Activated CD8-positive, alpha-beta T cell treated with anti-CD3 and anti-CD28 coated beads for 36 hours (primary cell): Measurements from ENCODE around the gene TMEM150A. TPM values are rescaled to one million over a fixed set of nuclear protein-coding genes. Genes with fewer than 3 reads are reported as not detected.

Experiments
- ATAC-seq: fragments of 200-7000 bp; cut with Tn5 transposase; one replicate; pipeline ENCODE4 v1.10.0; 2021; ENCODE audit warnings: mild to moderate bottlenecking, moderate library complexity
- CTCF ChIA-PET: fragments of 350-600 bp; sonication (Branson Sonifier 250); formaldehyde crosslinking; loops from one replicate; lab custom pipeline; 2021; ENCODE audit warnings: antibody characterized with exemption; lab: Charles Lee
- POLR2A ChIA-PET: fragments of 350-600 bp; sonication (Branson Sonifier 250); formaldehyde crosslinking; loops from one replicate; lab custom pipeline; 2021; ENCODE audit warnings: antibody characterized with exemption; lab: Charles Lee
- DNase-seq: peaks from one replicate; pipeline ENCODE4 v3.0.0-alpha.2; 2020
- H3K27ac Mint-ChIP-seq: one replicate; pipeline ENCODE4 v1.8.0; 2021; ENCODE audit warnings: mild to moderate bottlenecking, mixed read lengths
- H3K27me3 Mint-ChIP-seq: one replicate; pipeline ENCODE4 v1.8.0; 2021; ENCODE audit warnings: mixed read lengths
- H3K36me3 Mint-ChIP-seq: one replicate; pipeline ENCODE4 v1.8.0; 2021; ENCODE audit warnings: low read depth, mixed read lengths
- H3K4me1 Mint-ChIP-seq: one replicate; pipeline ENCODE4 v1.8.0; 2021; ENCODE audit warnings: low read depth, mixed read lengths
- H3K4me3 Mint-ChIP-seq: one replicate; pipeline ENCODE4 v1.8.0; 2021; ENCODE audit warnings: mild to moderate bottlenecking, moderate library complexity, mixed read lengths
- H3K9me3 Mint-ChIP-seq: one replicate; pipeline ENCODE4 v1.8.0; 2021; ENCODE audit warnings: mixed read lengths
- CTCF ChIP-seq: fragments of 200-600 bp; IDR thresholded peaks from one replicate; pipeline ENCODE4 v1.8.0; 2022; ENCODE audit warnings: antibody characterized with exemption, mild to moderate bottlenecking
- intact Hi-C: fragments of 100-400 bp; cut with micrococcal nuclease; formaldehyde crosslinking; loops from one replicate; pipeline ENCODE4 v1.10.0; 2022
- total RNA-seq, 2 experiments: library from RNA; stranded (reverse); gene quantifications; one replicate each; pipeline ENCODE4 v1.2.3, GENCODE V29; 2021

Gene TMEM150A
- total RNA-seq, 2 experiments from 2014 or later, result 1.0 to 1.2 TPM

GRCh38 chr2:85558160-85558559, 44.3 kb downstream of the TMEM150A start:
- ATAC-seq (no peak), DNase-seq (no peak)
- TF ChIP-seq CTCF, result no peak
- Mint-ChIP-seq H3K9me3 (no peaks in the 10 kb centered on the region), H3K27ac (no peak overlapping the region), H3K36me3 (peaks cover 14% of the 10 kb centered on the region), H3K27me3 (no peaks in the 10 kb centered on the region), H3K4me1 (peaks cover 26% of the 10 kb centered on the region), H3K4me3 (no peak overlapping the region)
- CTCF ChIA-PET, result interaction anchor here (1.0 to 3.2 kb wide), 4 partner anchors 8 to 138 kb away, joined by 5 to 39 read pairs (median 9); partner anchors contain the start of gene SH2D6
- POLR2A ChIA-PET, result interaction anchor here (1.1 to 23.8 kb wide), 2 partner anchors 13 to 134 kb away, joined by 3 to 467 read pairs; partner anchors contain the start of gene MAT2A
- intact Hi-C loops, result no loop called here

GRCh38 chr2:85557130-85557529, 45.4 kb downstream of the TMEM150A start:
- ChIA-PET CTCF (interaction anchor here (0.9 to 3.2 kb wide), 8 partner anchors 11 to 258 kb away, joined by 3 to 39 read pairs (median 3); partner anchors contain the start of genes MAT2A and SH2D6), POLR2A (interaction anchor here (0.6 to 23.8 kb wide), 4 partner anchors 12 to 1072 kb away, joined by 3 to 467 read pairs (median 4); partner anchors contain the start of gene MAT2A)
- DNase-seq (no peak), ATAC-seq (no peak)
- H3K27ac Mint-ChIP-seq, result no peak overlapping the region
- H3K36me3 Mint-ChIP-seq, result peaks cover 16% of the 10 kb centered on the region
- no peak for TF ChIP-seq CTCF
- H3K27me3 Mint-ChIP-seq, result no peaks in the 10 kb centered on the region
- intact Hi-C loops, result no loop called here
- H3K4me3 Mint-ChIP-seq, result no peak overlapping the region
- H3K9me3 Mint-ChIP-seq, result no peaks in the 10 kb centered on the region
- H3K4me1 Mint-ChIP-seq, result peaks cover 23% of the 10 kb centered on the region

GRCh38 chr2:85554980-85555612, 47.4 kb downstream of the TMEM150A start:
- intact Hi-C loops, result no loop called here
- DNase-seq (no peak), ATAC-seq (no peak)
- Mint-ChIP-seq H3K27me3 (no peaks in the 10 kb centered on the region), H3K27ac (peak overlapping the region; percentile 6), H3K36me3 (peaks cover 21% of the 10 kb centered on the region), H3K9me3 (no peaks in the 10 kb centered on the region), H3K4me1 (peaks cover 16% of the 10 kb centered on the region), H3K4me3 (no peak overlapping the region)
- ChIA-PET CTCF (interaction anchor here (1.9 to 7.7 kb wide), 4 partner anchors 135 to 164 kb away, joined by 6 to 221 read pairs (median 74); partner anchors contain the start of gene SH2D6), POLR2A (interaction anchor here (1.0 to 23.8 kb wide), 4 partner anchors 10 to 136 kb away, joined by 3 to 467 read pairs (median 4); partner anchors contain the start of gene MAT2A)
- no peak for TF ChIP-seq CTCF

GRCh38 chr2:85553184-85553583, 49.3 kb downstream of the TMEM150A start:
- POLR2A ChIA-PET, result interaction anchor here (0.8 to 23.8 kb wide), 3 partner anchors 4 to 143 kb away, joined by 3 to 467 read pairs (median 467); partner anchors contain the start of genes CAPG, GGCX and MAT2A
- ATAC-seq (no peak), DNase-seq (no peak)
- no peak overlapping the region for H3K4me3 Mint-ChIP-seq
- CTCF ChIA-PET, result interaction anchor here (1.6 to 7.7 kb wide), 5 partner anchors 129 to 198 kb away, joined by 9 to 221 read pairs (median 19); partner anchors contain the start of genes ELMOD3, RETSAT and SH2D6
- peaks cover 1% of the 10 kb centered on the region for H3K4me1 Mint-ChIP-seq
- peaks cover 18% of the 10 kb centered on the region for H3K36me3 Mint-ChIP-seq
- intact Hi-C loops, result no loop called here
- H3K9me3 Mint-ChIP-seq, result no peaks in the 10 kb centered on the region
- TF ChIP-seq CTCF, result no peak
- H3K27ac Mint-ChIP-seq, result no peak overlapping the region
- H3K27me3 Mint-ChIP-seq, result no peaks in the 10 kb centered on the region
